Upper lobe of left lung (tissue), 4 donors: ENCODE data around the gene PRDM16.

Experiments used
- POLR2A ChIP-seq, 4 donors: fragments of 450-650 bp; IDR thresholded peaks; one replicate each; pipeline ENCODE4 v1.5.1; 2016 to 2017; ENCODE audit warnings: antibody characterized with exemption in 4 of 4, mild to moderate bottlenecking in 2 of 4
- TF ChIP-seq, protein P1 (sequence below), 6 experiments: fragments of 450-650 bp in 4 of 6; fragments of 200-600 bp in 2 of 6; sonication (generic) in 2 of 6; IDR thresholded peaks; one replicate each; pipeline ENCODE4 v1.5.1; 2016 to 2019; ENCODE audit warnings: antibody characterized with exemption in 6 of 6

DNA sequence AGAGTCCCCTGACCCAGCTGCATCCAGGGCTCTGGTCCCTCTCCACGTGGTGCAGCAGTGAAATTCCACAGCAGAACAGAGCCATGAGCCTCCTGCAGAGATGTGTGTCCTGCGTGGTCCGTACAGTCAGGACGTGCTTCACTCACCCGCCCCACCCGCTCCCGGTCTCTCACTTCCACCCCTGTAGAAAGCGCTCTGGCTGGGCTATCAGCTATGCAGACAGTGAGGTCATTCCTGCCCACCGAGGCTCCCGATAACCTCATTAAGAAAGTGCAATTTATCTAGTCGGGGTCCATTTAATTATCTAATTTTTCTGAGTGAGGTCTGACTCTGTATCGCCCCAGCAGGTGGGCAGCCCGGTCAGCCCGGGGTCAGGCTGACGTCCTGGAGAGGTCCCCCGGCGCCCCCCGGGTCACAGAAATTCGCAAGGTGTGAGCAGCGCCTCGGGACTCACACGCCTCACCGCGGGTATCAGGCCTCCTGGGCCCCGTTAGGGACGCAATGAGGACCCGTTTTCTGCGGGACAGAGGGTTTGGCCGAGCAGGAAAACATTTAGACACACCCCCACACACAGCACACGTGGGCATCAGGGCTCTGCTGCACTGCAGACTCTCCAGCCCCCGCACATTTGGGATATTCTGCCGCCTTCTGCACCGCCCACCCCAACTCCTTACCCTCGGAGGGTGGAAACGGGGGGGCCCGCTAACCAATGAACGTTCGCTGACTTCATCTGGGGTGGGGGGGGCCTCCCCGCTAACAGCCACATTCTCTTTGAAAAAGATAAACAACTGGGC, 76.7 kb downstream of the PRDM16 start:
- TF ChIP-seq, protein P1, sequence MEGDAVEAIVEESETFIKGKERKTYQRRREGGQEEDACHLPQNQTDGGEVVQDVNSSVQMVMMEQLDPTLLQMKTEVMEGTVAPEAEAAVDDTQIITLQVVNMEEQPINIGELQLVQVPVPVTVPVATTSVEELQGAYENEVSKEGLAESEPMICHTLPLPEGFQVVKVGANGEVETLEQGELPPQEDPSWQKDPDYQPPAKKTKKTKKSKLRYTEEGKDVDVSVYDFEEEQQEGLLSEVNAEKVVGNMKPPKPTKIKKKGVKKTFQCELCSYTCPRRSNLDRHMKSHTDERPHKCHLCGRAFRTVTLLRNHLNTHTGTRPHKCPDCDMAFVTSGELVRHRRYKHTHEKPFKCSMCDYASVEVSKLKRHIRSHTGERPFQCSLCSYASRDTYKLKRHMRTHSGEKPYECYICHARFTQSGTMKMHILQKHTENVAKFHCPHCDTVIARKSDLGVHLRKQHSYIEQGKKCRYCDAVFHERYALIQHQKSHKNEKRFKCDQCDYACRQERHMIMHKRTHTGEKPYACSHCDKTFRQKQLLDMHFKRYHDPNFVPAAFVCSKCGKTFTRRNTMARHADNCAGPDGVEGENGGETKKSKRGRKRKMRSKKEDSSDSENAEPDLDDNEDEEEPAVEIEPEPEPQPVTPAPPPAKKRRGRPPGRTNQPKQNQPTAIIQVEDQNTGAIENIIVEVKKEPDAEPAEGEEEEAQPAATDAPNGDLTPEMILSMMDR (IDR thresholded peaks at IDR 0.05) = no peak
- TF ChIP-seq POLR2A (IDR thresholded peaks at IDR 0.05) = no peak
